GM23338 (cell line): ENCODE measurements around the gene HSH2D. TPM values are rescaled to one million over a fixed set of nuclear protein-coding genes. Genes with fewer than 3 reads are reported as not detected.

Experiments used
- ATAC-seq: fragments of 200-7000 bp; cut with Tn5 transposase; 3 replicates; pipeline ENCODE4 v1.9.1; 2020
- DNase-seq: peaks from one replicate; pipeline ENCODE4 v3.0.0-alpha.2; 2015; ENCODE audit warnings: low spot score
- H2AFZ ChIP-seq: fragments of 200-600 bp; sonication (generic); 2 replicates; pipeline ENCODE4 v1.8.0; 2016; ENCODE audit warnings: antibody characterized with exemption, mild to moderate bottlenecking, moderate library complexity
- H3F3A ChIP-seq: fragments of 200-600 bp; sonication (generic); replicated peaks from 2 replicates; pipeline ENCODE4 v1.8.0; 2017; ENCODE audit warnings: antibody characterized with exemption, mixed run types, low read depth
- H3K27ac ChIP-seq: fragments of 200-600 bp; sonication (generic); 2 replicates; pipeline ENCODE4 v1.6.1; 2016; ENCODE audit warnings: low read depth
- H3K27me3 ChIP-seq: fragments of 200-600 bp; sonication (generic); 2 replicates; pipeline ENCODE4 v1.8.0; 2016; ENCODE audit warnings: mild to moderate bottlenecking, mixed run types, moderate library complexity; ENCODE audit not compliant: insufficient read depth
- H3K36me3 ChIP-seq: fragments of 200-600 bp; sonication (generic); 2 replicates; pipeline ENCODE4 v1.8.0; 2016; ENCODE audit warnings: mild to moderate bottlenecking; ENCODE audit not compliant: insufficient read depth
- H3K4me1 ChIP-seq: fragments of 200-600 bp; sonication (generic); 2 replicates; pipeline ENCODE4 v1.8.0; 2016; ENCODE audit warnings: mild to moderate bottlenecking, moderate library complexity; ENCODE audit not compliant: insufficient read depth
- H3K4me2 ChIP-seq: fragments of 200-600 bp; sonication (generic); 2 replicates; pipeline ENCODE4 v1.7.1; 2017; ENCODE audit warnings: mixed run types
- H3K4me3 ChIP-seq: fragments of 200-600 bp; sonication (generic); 2 replicates; pipeline ENCODE4 v1.6.1; 2016; ENCODE audit warnings: mixed run types
- H3K79me2 ChIP-seq: fragments of 200-600 bp; sonication (generic); replicated peaks from 2 replicates; pipeline ENCODE4 v1.8.0; 2017; ENCODE audit warnings: mild to moderate bottlenecking; ENCODE audit not compliant: insufficient read depth
- H3K9me2 ChIP-seq: fragments of 200-600 bp; sonication (generic); 2 replicates; pipeline ENCODE4 v1.8.0; 2017; ENCODE audit not compliant: insufficient read depth
- H4K20me1 ChIP-seq: fragments of 200-600 bp; sonication (generic); replicated peaks from 2 replicates; pipeline ENCODE4 v1.8.0; 2017; ENCODE audit warnings: mild to moderate bottlenecking; ENCODE audit not compliant: insufficient read depth
- H3K27ac Mint-ChIP-seq: 2 replicates; pipeline ENCODE4 v1.8.0; 2020; ENCODE audit warnings: inconsistent platforms, mild to moderate bottlenecking, moderate library complexity, mixed read lengths
- H3K27me3 Mint-ChIP-seq: 3 replicates; pipeline ENCODE4 v1.8.0; 2022; ENCODE audit warnings: low read depth, mild to moderate bottlenecking, moderate library complexity, mixed read lengths, inconsistent platforms; ENCODE audit not compliant: insufficient read depth, poor library complexity
- H3K36me3 Mint-ChIP-seq: 3 replicates; pipeline ENCODE4 v1.8.0; 2021; ENCODE audit warnings: low read depth, mild to moderate bottlenecking, inconsistent platforms, moderate library complexity, mixed read lengths
- H3K4me1 Mint-ChIP-seq: 3 replicates; pipeline ENCODE4 v1.8.0; 2020; ENCODE audit warnings: mild to moderate bottlenecking, inconsistent platforms, mixed read lengths
- H3K4me3 Mint-ChIP-seq: 3 replicates; pipeline ENCODE4 v1.8.0; 2021; ENCODE audit warnings: moderate library complexity, mild to moderate bottlenecking, inconsistent platforms, mixed read lengths
- H3K9me3 Mint-ChIP-seq: 3 replicates; pipeline ENCODE4 v1.8.0; 2020; ENCODE audit warnings: moderate library complexity, mild to moderate bottlenecking, inconsistent platforms, mixed read lengths
- CREB1 ChIP-seq: fragments of 250-450 bp; sonication (Bioruptor Pico); IDR thresholded peaks from 2 replicates; pipeline ENCODE4 v1.5.0; 2020; ENCODE audit warnings: low read depth, mild to moderate bottlenecking, moderate library complexity
- EZH2phosphoT487 ChIP-seq: fragments of 200-600 bp; sonication (generic); IDR thresholded peaks from one replicate; pipeline ENCODE4 v1.8.1; 2018; ENCODE audit warnings: antibody characterized with exemption; ENCODE audit not compliant: unreplicated experiment
- POLR2AphosphoS5 ChIP-seq: IDR thresholded peaks from 2 replicates; pipeline ENCODE4 v1.6.1; 2016; ENCODE audit warnings: antibody characterized with exemption, low read depth
- STAT1 ChIP-seq: IDR thresholded peaks from one replicate; pipeline ENCODE4 v1.6.1; 2016; ENCODE audit warnings: antibody characterized with exemption; ENCODE audit not compliant: unreplicated experiment
- ZNF462 ChIP-seq: fragments of 250-450 bp; sonication (Bioruptor Pico); IDR thresholded peaks from 2 replicates; pipeline ENCODE4 v1.5.0; 2020; ENCODE audit warnings: mild to moderate bottlenecking, moderate library complexity
- polyA plus RNA-seq: library from polyadenylated mRNA; unstranded; fragments of >200 nt; fragmentation: Nextera tagmentation; extraction: Ambion mirVana; gene quantifications from 2 replicates; pipeline ENCODE4 v1.2.1, GENCODE V29; 2016
- total RNA-seq: library from RNA; depleted of rRNA; stranded (reverse); fragments of >200 nt; shearing (Covaris generic); gene quantifications from 2 replicates; pipeline ENCODE4 v1.2.3, GENCODE V29; 2014
- TF ChIP-seq, protein P1 (sequence below): IDR thresholded peaks from one replicate; pipeline ENCODE4 v1.6.1; 2018; ENCODE audit warnings: antibody characterized with exemption; ENCODE audit not compliant: unreplicated experiment
- TF ChIP-seq, protein P2 (sequence below): IDR thresholded peaks from 2 replicates; pipeline ENCODE4 v1.6.1; 2016; ENCODE audit warnings: antibody characterized with exemption

HSH2D gene
- total and polyA plus RNA-seq, 2 experiments from 2014 or later: 0.81 to 1.4 TPM

DNA sequence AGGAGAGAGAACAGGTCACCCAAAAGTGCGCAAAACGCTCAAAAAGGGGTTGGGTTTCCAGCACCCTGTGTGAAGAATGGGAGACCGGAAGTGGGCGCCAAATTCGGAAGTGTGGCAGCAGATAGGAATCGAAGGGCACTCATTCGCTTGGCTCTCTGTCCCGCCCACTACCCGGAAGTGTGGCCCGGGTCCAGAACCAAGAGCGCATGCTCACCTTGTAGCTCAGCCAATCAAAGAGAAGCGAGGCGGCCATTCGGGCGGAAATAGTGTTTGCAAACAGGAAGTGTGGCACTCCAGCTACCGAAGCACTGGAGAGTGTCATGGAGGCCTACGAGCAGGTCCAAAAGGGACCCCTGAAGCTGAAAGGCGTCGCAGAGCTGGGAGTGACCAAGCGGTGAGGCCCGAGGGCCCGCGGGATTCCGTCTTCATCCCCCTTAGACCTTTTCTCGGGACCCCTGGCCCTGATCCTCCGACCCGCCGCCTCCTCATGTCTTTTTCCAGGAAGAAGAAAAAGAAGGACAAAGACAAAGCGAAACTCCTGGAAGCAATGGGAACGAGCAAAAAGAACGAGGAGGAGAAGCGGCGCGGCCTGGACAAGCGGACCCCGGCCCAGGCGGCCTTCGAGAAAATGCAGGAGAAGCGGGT is 41.8 kb downstream of the HSH2D start, which contains the start of gene FAM32A:
TSS of gene FAM32A (plus strand) at position 288 of the 645 bp plus-strand sequence. CDS start at position 321, 33 bp downstream.
- Histone ChIP-seq H3K4me2 (peak within 1 kb of the TSS; percentile 91), H3F3A (no peaks in the 10 kb centered on the region), H4K20me1 (peaks cover 4% of the 10 kb centered on the region; the same call in 1 of the 2 replicates), H3K27ac (no peak within 1 kb of the TSS), H3K79me2 (peaks cover 15% of the 10 kb centered on the region), H3K4me1 (no peaks in the 10 kb centered on the region), H3K27me3 (no peaks in the 10 kb centered on the region), H3K9me2 (no peaks in the 10 kb centered on the region), H2AFZ (peak within 1 kb of the TSS; percentile 15; the same call in 1 of the 2 replicates), H3K4me3 (peak within 1 kb of the TSS; percentile 64), H3K36me3 (no peaks in the 10 kb centered on the region)
- peaks cover 3% of the 10 kb centered on the region; the same call in 2 of the 3 replicates for H3K4me1 Mint-ChIP-seq
- peak within 1 kb of the TSS; percentile 98 for H3K27ac Mint-ChIP-seq
- peak; percentile 94 for ATAC-seq
- H3K9me3 Mint-ChIP-seq: no peaks in the 10 kb centered on the region
- peaks cover 27% of the 10 kb centered on the region for H3K36me3 Mint-ChIP-seq
- TF ChIP-seq STAT1: no peak
- no peak for TF ChIP-seq EZH2phosphoT487
- TF ChIP-seq POLR2AphosphoS5: peak; percentile 54
- TF ChIP-seq, protein P1, sequence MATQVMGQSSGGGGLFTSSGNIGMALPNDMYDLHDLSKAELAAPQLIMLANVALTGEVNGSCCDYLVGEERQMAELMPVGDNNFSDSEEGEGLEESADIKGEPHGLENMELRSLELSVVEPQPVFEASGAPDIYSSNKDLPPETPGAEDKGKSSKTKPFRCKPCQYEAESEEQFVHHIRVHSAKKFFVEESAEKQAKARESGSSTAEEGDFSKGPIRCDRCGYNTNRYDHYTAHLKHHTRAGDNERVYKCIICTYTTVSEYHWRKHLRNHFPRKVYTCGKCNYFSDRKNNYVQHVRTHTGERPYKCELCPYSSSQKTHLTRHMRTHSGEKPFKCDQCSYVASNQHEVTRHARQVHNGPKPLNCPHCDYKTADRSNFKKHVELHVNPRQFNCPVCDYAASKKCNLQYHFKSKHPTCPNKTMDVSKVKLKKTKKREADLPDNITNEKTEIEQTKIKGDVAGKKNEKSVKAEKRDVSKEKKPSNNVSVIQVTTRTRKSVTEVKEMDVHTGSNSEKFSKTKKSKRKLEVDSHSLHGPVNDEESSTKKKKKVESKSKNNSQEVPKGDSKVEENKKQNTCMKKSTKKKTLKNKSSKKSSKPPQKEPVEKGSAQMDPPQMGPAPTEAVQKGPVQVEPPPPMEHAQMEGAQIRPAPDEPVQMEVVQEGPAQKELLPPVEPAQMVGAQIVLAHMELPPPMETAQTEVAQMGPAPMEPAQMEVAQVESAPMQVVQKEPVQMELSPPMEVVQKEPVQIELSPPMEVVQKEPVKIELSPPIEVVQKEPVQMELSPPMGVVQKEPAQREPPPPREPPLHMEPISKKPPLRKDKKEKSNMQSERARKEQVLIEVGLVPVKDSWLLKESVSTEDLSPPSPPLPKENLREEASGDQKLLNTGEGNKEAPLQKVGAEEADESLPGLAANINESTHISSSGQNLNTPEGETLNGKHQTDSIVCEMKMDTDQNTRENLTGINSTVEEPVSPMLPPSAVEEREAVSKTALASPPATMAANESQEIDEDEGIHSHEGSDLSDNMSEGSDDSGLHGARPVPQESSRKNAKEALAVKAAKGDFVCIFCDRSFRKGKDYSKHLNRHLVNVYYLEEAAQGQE: no peak
- TF ChIP-seq, protein P2, sequence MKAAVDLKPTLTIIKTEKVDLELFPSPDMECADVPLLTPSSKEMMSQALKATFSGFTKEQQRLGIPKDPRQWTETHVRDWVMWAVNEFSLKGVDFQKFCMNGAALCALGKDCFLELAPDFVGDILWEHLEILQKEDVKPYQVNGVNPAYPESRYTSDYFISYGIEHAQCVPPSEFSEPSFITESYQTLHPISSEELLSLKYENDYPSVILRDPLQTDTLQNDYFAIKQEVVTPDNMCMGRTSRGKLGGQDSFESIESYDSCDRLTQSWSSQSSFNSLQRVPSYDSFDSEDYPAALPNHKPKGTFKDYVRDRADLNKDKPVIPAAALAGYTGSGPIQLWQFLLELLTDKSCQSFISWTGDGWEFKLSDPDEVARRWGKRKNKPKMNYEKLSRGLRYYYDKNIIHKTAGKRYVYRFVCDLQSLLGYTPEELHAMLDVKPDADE: peak; percentile 87
- TF ChIP-seq CREB1 (CRISPR knock-in tag): peak; percentile 57; the same call in 1 of the 2 replicates
- peak within 1 kb of the TSS; percentile 95 for H3K4me3 Mint-ChIP-seq
- H3K27me3 Mint-ChIP-seq: peaks cover 12% of the 10 kb centered on the region
- peak; percentile 98 for DNase-seq

DNA sequence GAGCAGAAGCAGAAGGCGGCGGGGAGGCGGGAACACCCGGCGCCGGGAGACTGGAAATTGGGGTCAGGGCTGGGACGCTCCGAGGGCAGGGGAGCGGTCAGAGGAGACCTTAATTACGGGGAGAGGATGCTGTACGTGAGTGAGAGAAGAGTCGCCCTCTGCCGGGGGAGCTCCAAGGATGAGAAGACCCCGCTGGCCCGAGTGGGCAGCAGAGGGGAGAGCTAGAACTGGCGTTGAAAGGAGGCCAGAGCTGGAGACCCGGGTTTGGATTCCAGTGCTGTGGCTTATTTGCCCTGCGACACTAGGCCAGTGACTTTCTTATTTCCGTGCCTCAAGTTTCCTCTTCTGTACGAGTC is 42.3 kb downstream of the HSH2D start:
- peak overlapping the region; percentile 98 for H3K27ac Mint-ChIP-seq
- Histone ChIP-seq H3K9me2 (no peaks in the 10 kb centered on the region), H3K27ac (no peak overlapping the region), H3K4me2 (peak overlapping the region; percentile 91), H3F3A (no peaks in the 10 kb centered on the region), H4K20me1 (peaks cover 4% of the 10 kb centered on the region; the same call in 1 of the 2 replicates), H3K27me3 (no peaks in the 10 kb centered on the region), H3K4me3 (peak overlapping the region; percentile 64), H3K79me2 (peaks cover 15% of the 10 kb centered on the region), H3K4me1 (no peaks in the 10 kb centered on the region), H2AFZ (peak overlapping the region; percentile 15; the same call in 1 of the 2 replicates), H3K36me3 (no peaks in the 10 kb centered on the region; the same call in 1 of the 2 replicates)
- ATAC-seq (peak; percentile 81), DNase-seq (peak; percentile 78)
- peaks cover 3% of the 10 kb centered on the region; the same call in 2 of the 3 replicates for H3K4me1 Mint-ChIP-seq
- H3K4me3 Mint-ChIP-seq: peak overlapping the region; percentile 95
- peaks cover 12% of the 10 kb centered on the region for H3K27me3 Mint-ChIP-seq
- H3K9me3 Mint-ChIP-seq: no peaks in the 10 kb centered on the region
- H3K36me3 Mint-ChIP-seq: peaks cover 32% of the 10 kb centered on the region
- no peak for TF ChIP-seq ZNF462 (CRISPR knock-in tag)
